ENCODE results near the gene BRSK1.
A peak's percentile ranks its signal among the peaks of the same experiment; 100 is the strongest.
"Not testable (repeated sequence)": the region's sequence is repeated elsewhere in the genome, so short reads cannot be mapped to it uniquely, and the experiment has no call there.

BRSK1 gene

GRCh38 chr19:55329791-55330190 is 46.0 kb downstream of the BRSK1 start:
- not testable (repeated sequence) for H2BK120ac ChIP-seq (ENCODE audit: low read depth, low read length); H3K4ac ChIP-seq (ENCODE audit: low read length); H3K4me1 ChIP-seq (ENCODE audit: control insufficient read depth in 2 of 2, insufficient read depth in 1 of 2, low read depth in 1 of 2, low read length in 2 of 2); H4K91ac ChIP-seq (ENCODE audit: low read depth, low read length, poor library complexity); H3K4me3 ChIP-seq (ENCODE audit: low read length in 2 of 2); H3K23ac ChIP-seq (ENCODE audit: low read depth, low read length, poor library complexity); H4K8ac ChIP-seq (ENCODE audit: low read depth, low read length); H2BK12ac ChIP-seq (ENCODE audit: low read length); H3K18ac ChIP-seq (ENCODE audit: low read length); H2BK15ac ChIP-seq (ENCODE audit: low read length); H3K36me3 ChIP-seq (replicated peaks in 1 of 2; ENCODE audit: control insufficient read depth in 2 of 2, insufficient read depth in 2 of 2, low read length in 2 of 2); H2AFZ ChIP-seq (ENCODE audit: low read length); H3K79me1 ChIP-seq (ENCODE audit: low read depth, low read length); H3K14ac ChIP-seq (ENCODE audit: low read length); H3K27ac ChIP-seq (replicated peaks; ENCODE audit: low read length); H3K9me3 ChIP-seq (replicated peaks in 1 of 2; ENCODE audit: control insufficient read depth in 2 of 2, insufficient read depth in 1 of 2, low read depth in 1 of 2, low read length in 2 of 2); H2AK5ac ChIP-seq (ENCODE audit: low read depth, low read length); H3K9ac ChIP-seq (ENCODE audit: low read depth, low read length, poor library complexity); H3K27me3 ChIP-seq (ENCODE audit: control insufficient read depth in 3 of 3, insufficient read depth in 3 of 3, low read depth in 1 of 3, low read length in 3 of 3); DNase-seq (ENCODE audit: low spot score); H2BK5ac ChIP-seq (ENCODE audit: low read length); H3K4me2 ChIP-seq (ENCODE audit: insufficient read depth, low read length, poor library complexity, severe bottlenecking)
- WGBS, 2 donors (ENCODE audit: extremely low coverage in 2 of 2, insufficient read length in 2 of 2, insufficient replicate concordance in 1 of 2) = no CpG with 5 or more reads among the region's 6 CpGs

GRCh38 chr19:55333870-55334269 is 50.1 kb downstream of the BRSK1 start:
- Histone ChIP-seq H3K23ac (ENCODE audit: low read depth, low read length, poor library complexity) (no peak overlapping the region), H2BK5ac (ENCODE audit: low read length) (no peak overlapping the region), H3K4me3 (ENCODE audit: low read length in 2 of 2) (no peak overlapping the region), H3K18ac (ENCODE audit: low read length) (no peak overlapping the region), H3K4ac (ENCODE audit: low read length) (no peak overlapping the region), H2AK5ac (ENCODE audit: low read depth, low read length) (peak overlapping the region; percentile 8), H4K91ac (ENCODE audit: low read depth, low read length, poor library complexity) (no peak overlapping the region), H2BK15ac (ENCODE audit: low read length) (peak overlapping the region; percentile 62), H3K9me3 (replicated peaks in 1 of 2; ENCODE audit: control insufficient read depth in 2 of 2, insufficient read depth in 1 of 2, low read depth in 1 of 2, low read length in 2 of 2) (no peaks in the 10 kb centered on the region), H3K27ac (replicated peaks; ENCODE audit: low read length) (no peak overlapping the region), H4K8ac (ENCODE audit: low read depth, low read length) (no peak overlapping the region), H3K14ac (ENCODE audit: low read length) (no peak overlapping the region), H3K4me1 (ENCODE audit: control insufficient read depth in 2 of 2, insufficient read depth in 1 of 2, low read depth in 1 of 2, low read length in 2 of 2) (peaks cover 4 to 10% of the 10 kb centered on the region in 2 donors), H3K79me1 (ENCODE audit: low read depth, low read length) (no peaks in the 10 kb centered on the region), H2AFZ (ENCODE audit: low read length) (no peak overlapping the region), H3K36me3 (replicated peaks in 1 of 2; ENCODE audit: control insufficient read depth in 2 of 2, insufficient read depth in 2 of 2, low read length in 2 of 2) (no peaks in the 10 kb centered on the region), H3K27me3 (ENCODE audit: control insufficient read depth in 3 of 3, insufficient read depth in 3 of 3, low read depth in 1 of 3, low read length in 3 of 3) (no peaks in the 10 kb centered on the region), H3K9ac (ENCODE audit: low read depth, low read length, poor library complexity) (no peak overlapping the region), H2BK12ac (ENCODE audit: low read length) (no peak overlapping the region), H2BK120ac (ENCODE audit: low read depth, low read length) (no peak overlapping the region), H3K4me2 (ENCODE audit: insufficient read depth, low read length, poor library complexity, severe bottlenecking) (no peak overlapping the region)
- DNase-seq (ENCODE audit: low spot score) = no peak
- no CpG with 5 or more reads among the region's 11 CpGs for WGBS, 2 donors (ENCODE audit: extremely low coverage in 2 of 2, insufficient read length in 2 of 2, insufficient replicate concordance in 1 of 2)

GRCh38 chr19:55336101-55336500 is 52.3 kb downstream of the BRSK1 start:
- Histone ChIP-seq H3K4me1 (ENCODE audit: control insufficient read depth in 2 of 2, insufficient read depth in 1 of 2, low read depth in 1 of 2, low read length in 2 of 2) (peaks cover 4 to 11% of the 10 kb centered on the region in 2 donors), H2BK120ac (ENCODE audit: low read depth, low read length) (no peak overlapping the region), H3K36me3 (replicated peaks in 1 of 2; ENCODE audit: control insufficient read depth in 2 of 2, insufficient read depth in 2 of 2, low read length in 2 of 2) (no peaks in the 10 kb centered on the region), H2BK12ac (ENCODE audit: low read length) (no peak overlapping the region), H3K79me1 (ENCODE audit: low read depth, low read length) (peaks cover 2% of the 10 kb centered on the region), H3K9me3 (replicated peaks in 1 of 2; ENCODE audit: control insufficient read depth in 2 of 2, insufficient read depth in 1 of 2, low read depth in 1 of 2, low read length in 2 of 2) (no peaks in the 10 kb centered on the region), H3K4ac (ENCODE audit: low read length) (no peak overlapping the region), H3K4me2 (ENCODE audit: insufficient read depth, low read length, poor library complexity, severe bottlenecking) (no peak overlapping the region), H4K8ac (ENCODE audit: low read depth, low read length) (no peak overlapping the region), H4K91ac (ENCODE audit: low read depth, low read length, poor library complexity) (no peak overlapping the region), H3K4me3 (ENCODE audit: low read length in 2 of 2) (no peak overlapping the region), H3K14ac (ENCODE audit: low read length) (no peak overlapping the region), H2BK5ac (ENCODE audit: low read length) (no peak overlapping the region), H3K18ac (ENCODE audit: low read length) (no peak overlapping the region), H3K27ac (replicated peaks; ENCODE audit: low read length) (no peak overlapping the region), H3K23ac (ENCODE audit: low read depth, low read length, poor library complexity) (no peak overlapping the region), H2BK15ac (ENCODE audit: low read length) (no peak overlapping the region), H3K9ac (ENCODE audit: low read depth, low read length, poor library complexity) (no peak overlapping the region), H3K27me3 (ENCODE audit: control insufficient read depth in 3 of 3, insufficient read depth in 3 of 3, low read depth in 1 of 3, low read length in 3 of 3) (no peaks in the 10 kb centered on the region), H2AFZ (ENCODE audit: low read length) (no peak overlapping the region), H2AK5ac (ENCODE audit: low read depth, low read length) (no peak overlapping the region)
- DNase-seq (ENCODE audit: low spot score) = no peak
- no CpG with 5 or more reads among the region's 7 CpGs for WGBS, 2 donors (ENCODE audit: extremely low coverage in 2 of 2, insufficient read length in 2 of 2, insufficient replicate concordance in 1 of 2)

GRCh38 chr19:55339105-55339888 is 55.5 kb downstream of the BRSK1 start, which contains the start of gene KMT5C:
KMT5C (plus strand) TSS chr19:55339876; CDS start chr19:55341937, 2,061 bp downstream.
- WGBS, 2 donors (ENCODE audit: extremely low coverage in 2 of 2, insufficient read length in 2 of 2, insufficient replicate concordance in 1 of 2) = no CpG with 5 or more reads among the region's 63 CpGs
- H3K9ac ChIP-seq (ENCODE audit: low read depth, low read length, poor library complexity) = peak within 1 kb of the TSS; percentile 99
- H3K4me2 ChIP-seq (ENCODE audit: insufficient read depth, low read length, poor library complexity, severe bottlenecking) = peak within 1 kb of the TSS; percentile 85
- no peaks in the 10 kb centered on the region for H3K9me3 ChIP-seq (replicated peaks in 1 of 2; ENCODE audit: control insufficient read depth in 2 of 2, insufficient read depth in 1 of 2, low read depth in 1 of 2, low read length in 2 of 2)
- H2AK5ac ChIP-seq (ENCODE audit: low read depth, low read length) = peak within 1 kb of the TSS; percentile 71
- H2BK15ac ChIP-seq (ENCODE audit: low read length) = peak within 1 kb of the TSS; percentile 99
- peak within 1 kb of the TSS; percentile 97 for H3K27ac ChIP-seq (replicated peaks; ENCODE audit: low read length)
- peaks cover 16 to 26% of the 10 kb centered on the region in 2 donors for H3K36me3 ChIP-seq (replicated peaks in 1 of 2; ENCODE audit: control insufficient read depth in 2 of 2, insufficient read depth in 2 of 2, low read length in 2 of 2)
- peak within 1 kb of the TSS; percentile 97 for H3K14ac ChIP-seq (ENCODE audit: low read length)
- no peak within 1 kb of the TSS for H2BK12ac ChIP-seq (ENCODE audit: low read length)
- H3K27me3 ChIP-seq (ENCODE audit: control insufficient read depth in 3 of 3, insufficient read depth in 3 of 3, low read depth in 1 of 3, low read length in 3 of 3) = no peaks in the 10 kb centered on the region
- peak within 1 kb of the TSS; percentile 92 for H2BK120ac ChIP-seq (ENCODE audit: low read depth, low read length)
- peak within 1 kb of the TSS; percentile 90 for H4K91ac ChIP-seq (ENCODE audit: low read depth, low read length, poor library complexity)
- peak within 1 kb of the TSS; percentile 93 for H2AFZ ChIP-seq (ENCODE audit: low read length)
- H3K4ac ChIP-seq (ENCODE audit: low read length) = peak within 1 kb of the TSS; percentile 92
- DNase-seq (ENCODE audit: low spot score) = peak; percentile 100
- peaks cover 17% of the 10 kb centered on the region for H3K79me1 ChIP-seq (ENCODE audit: low read depth, low read length)
- H3K18ac ChIP-seq (ENCODE audit: low read length) = peak within 1 kb of the TSS; percentile 99
- peak within 1 kb of the TSS; percentile 96 for H3K23ac ChIP-seq (ENCODE audit: low read depth, low read length, poor library complexity)
- H4K8ac ChIP-seq (ENCODE audit: low read depth, low read length) = no peak within 1 kb of the TSS
- peak within 1 kb of the TSS; percentile 96 to 99 for H3K4me3 ChIP-seq (ENCODE audit: low read length in 2 of 2)
- H2BK5ac ChIP-seq (ENCODE audit: low read length) = peak within 1 kb of the TSS; percentile 100
- H3K4me1 ChIP-seq (ENCODE audit: control insufficient read depth in 2 of 2, insufficient read depth in 1 of 2, low read depth in 1 of 2, low read length in 2 of 2) = peaks cover 12 to 17% of the 10 kb centered on the region in 2 donors
